ENCODE results near the gene DOK4.

- TF ChIP-seq, protein P1, sequence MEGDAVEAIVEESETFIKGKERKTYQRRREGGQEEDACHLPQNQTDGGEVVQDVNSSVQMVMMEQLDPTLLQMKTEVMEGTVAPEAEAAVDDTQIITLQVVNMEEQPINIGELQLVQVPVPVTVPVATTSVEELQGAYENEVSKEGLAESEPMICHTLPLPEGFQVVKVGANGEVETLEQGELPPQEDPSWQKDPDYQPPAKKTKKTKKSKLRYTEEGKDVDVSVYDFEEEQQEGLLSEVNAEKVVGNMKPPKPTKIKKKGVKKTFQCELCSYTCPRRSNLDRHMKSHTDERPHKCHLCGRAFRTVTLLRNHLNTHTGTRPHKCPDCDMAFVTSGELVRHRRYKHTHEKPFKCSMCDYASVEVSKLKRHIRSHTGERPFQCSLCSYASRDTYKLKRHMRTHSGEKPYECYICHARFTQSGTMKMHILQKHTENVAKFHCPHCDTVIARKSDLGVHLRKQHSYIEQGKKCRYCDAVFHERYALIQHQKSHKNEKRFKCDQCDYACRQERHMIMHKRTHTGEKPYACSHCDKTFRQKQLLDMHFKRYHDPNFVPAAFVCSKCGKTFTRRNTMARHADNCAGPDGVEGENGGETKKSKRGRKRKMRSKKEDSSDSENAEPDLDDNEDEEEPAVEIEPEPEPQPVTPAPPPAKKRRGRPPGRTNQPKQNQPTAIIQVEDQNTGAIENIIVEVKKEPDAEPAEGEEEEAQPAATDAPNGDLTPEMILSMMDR (IDR thresholded peaks at IDR 0.05) = no peak
- TF ChIP-seq EP300 (IDR thresholded peaks at IDR 0.05; ENCODE audit: low read depth) (no peak), POLR2A (IDR thresholded peaks at IDR 0.05) (no peak), POLR2AphosphoS5 (IDR thresholded peaks at IDR 0.05) (no peak)
Measured at GRCh38 chr16:57530522-57531252, 44.4 kb upstream of the DOK4 start.

Data from transverse colon (tissue), 4 donors.